ENCODE data around the gene NPTXR. TPM values are rescaled to one million over a fixed set of nuclear protein-coding genes. Genes with fewer than 3 reads are reported as not detected.

Gene NPTXR
- total RNA-seq, 4 donors from 2014 or later, result 7.5 to 12.3 (median 8.4) TPM

DNA sequence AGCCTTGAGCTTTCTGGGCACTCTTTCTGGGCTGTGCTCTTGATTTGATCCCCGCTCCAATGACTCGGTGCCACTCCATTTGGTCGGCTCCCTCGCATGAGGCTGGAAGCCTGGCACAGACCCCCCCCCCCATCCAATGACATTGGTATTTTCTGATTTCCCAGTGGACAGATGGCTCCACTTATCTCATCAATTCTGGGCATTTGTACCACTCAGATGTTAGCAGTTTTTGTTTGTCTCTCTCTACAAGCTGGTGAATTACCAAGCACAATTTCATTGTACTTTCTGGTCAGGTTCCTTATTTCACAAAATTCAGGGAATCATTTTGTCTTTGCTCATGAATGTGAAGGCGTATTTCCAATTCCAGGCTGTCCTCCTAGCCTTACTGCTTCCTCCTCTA is 59.0 kb downstream of the NPTXR start:
- TF ChIP-seq, protein P1, sequence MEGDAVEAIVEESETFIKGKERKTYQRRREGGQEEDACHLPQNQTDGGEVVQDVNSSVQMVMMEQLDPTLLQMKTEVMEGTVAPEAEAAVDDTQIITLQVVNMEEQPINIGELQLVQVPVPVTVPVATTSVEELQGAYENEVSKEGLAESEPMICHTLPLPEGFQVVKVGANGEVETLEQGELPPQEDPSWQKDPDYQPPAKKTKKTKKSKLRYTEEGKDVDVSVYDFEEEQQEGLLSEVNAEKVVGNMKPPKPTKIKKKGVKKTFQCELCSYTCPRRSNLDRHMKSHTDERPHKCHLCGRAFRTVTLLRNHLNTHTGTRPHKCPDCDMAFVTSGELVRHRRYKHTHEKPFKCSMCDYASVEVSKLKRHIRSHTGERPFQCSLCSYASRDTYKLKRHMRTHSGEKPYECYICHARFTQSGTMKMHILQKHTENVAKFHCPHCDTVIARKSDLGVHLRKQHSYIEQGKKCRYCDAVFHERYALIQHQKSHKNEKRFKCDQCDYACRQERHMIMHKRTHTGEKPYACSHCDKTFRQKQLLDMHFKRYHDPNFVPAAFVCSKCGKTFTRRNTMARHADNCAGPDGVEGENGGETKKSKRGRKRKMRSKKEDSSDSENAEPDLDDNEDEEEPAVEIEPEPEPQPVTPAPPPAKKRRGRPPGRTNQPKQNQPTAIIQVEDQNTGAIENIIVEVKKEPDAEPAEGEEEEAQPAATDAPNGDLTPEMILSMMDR (IDR thresholded peaks at IDR 0.05), result no peak
- no peak for TF ChIP-seq POLR2A (IDR thresholded peaks at IDR 0.05)
- TF ChIP-seq EP300 (IDR thresholded peaks at IDR 0.05), result no peak
- Histone ChIP-seq H3K27me3 (no peaks in the 10 kb centered on the region), H3K4me3 (no peak overlapping the region), H3K27ac (no peak overlapping the region), H3K36me3 (peaks cover 0 to 22% (median 0%) of the 10 kb centered on the region in 3 donors), H3K9me3 (no peaks in the 10 kb centered on the region), H3K4me1 (peaks cover 0 to 40% (median 25%) of the 10 kb centered on the region in 4 donors)
- WGBS, 2 donors, result 94 to 95% methylated on average over 5 of the region's 5 CpGs
- DNase-seq (ENCODE audit: low spot score in 2 of 2), result no peak

DNA sequence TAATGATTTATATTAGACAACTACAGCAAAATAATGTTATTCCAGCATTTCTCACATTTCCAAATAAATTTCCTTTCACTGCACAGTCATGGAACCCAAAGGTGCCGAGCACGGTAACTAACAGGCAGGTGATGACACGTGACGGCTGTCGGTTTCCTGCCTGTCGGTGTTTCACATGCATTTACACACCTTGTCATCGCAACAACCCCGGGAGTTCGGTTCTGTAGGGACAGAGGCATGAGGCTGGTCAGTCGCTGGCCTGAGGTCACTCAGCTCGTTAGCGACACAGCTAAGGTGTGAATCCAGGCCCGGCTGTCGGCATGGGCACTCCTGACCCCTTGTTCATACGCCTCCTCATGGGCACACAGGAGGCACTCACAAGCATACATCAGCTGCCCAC is 59.8 kb downstream of the NPTXR start:
- no peak for DNase-seq (ENCODE audit: low spot score in 2 of 2)
- no peak for TF ChIP-seq EP300 (IDR thresholded peaks at IDR 0.05)
- no peak for TF ChIP-seq POLR2A (IDR thresholded peaks at IDR 0.05)
- TF ChIP-seq, protein P1 (IDR thresholded peaks at IDR 0.05), result no peak
- Histone ChIP-seq H3K4me1 (peaks cover 0 to 38% (median 23%) of the 10 kb centered on the region in 4 donors), H3K36me3 (peaks cover 0 to 23% (median 0%) of the 10 kb centered on the region in 3 donors), H3K9me3 (no peaks in the 10 kb centered on the region), H3K27me3 (no peaks in the 10 kb centered on the region), H3K27ac (peak overlapping the region in 1 of 4 donors; percentile 63), H3K4me3 (no peak overlapping the region)
- 92 to 93% methylated on average over 15 of the region's 15 CpGs for WGBS, 2 donors

DNA sequence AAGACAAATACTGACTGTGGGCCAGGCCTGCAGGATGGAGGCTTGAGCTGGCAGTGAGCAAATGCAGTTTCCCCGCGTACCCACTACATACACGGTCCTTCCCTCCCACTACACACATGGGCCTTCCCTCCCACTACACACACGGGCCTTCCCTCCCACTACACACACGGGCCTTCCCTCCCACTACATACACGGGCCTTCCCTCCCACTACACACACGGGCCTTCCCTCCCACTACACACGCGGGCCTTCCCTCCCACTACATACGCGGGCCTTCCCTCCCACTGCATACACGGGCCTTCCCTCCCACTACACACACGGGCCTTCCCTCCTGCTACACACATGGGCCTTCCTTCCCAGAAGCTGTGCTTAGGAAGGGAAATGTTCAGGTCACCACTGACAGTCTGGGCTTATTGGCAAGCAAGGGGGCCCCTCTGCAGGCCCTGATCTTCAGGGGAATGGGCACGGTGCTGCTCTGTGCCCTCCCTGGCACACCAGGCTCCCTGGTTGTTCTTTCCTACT is 60.7 kb downstream of the NPTXR start:
- Histone ChIP-seq H3K27ac (peak overlapping the region in 2 of 4 donors; percentile 60 to 63), H3K9me3 (no peaks in the 10 kb centered on the region), H3K4me1 (peaks cover 0 to 31% (median 16%) of the 10 kb centered on the region in 4 donors), H3K27me3 (no peaks in the 10 kb centered on the region), H3K4me3 (no peak overlapping the region), H3K36me3 (peaks cover 0 to 32% (median 0%) of the 10 kb centered on the region in 3 donors)
- 29 to 44% methylated on average over 14 of the region's 14 CpGs for WGBS, 2 donors
- no peak for DNase-seq (ENCODE audit: low spot score in 2 of 2)
- TF ChIP-seq, protein P1 (IDR thresholded peaks at IDR 0.05), result no peak
- TF ChIP-seq EP300 (IDR thresholded peaks at IDR 0.05) (no peak), POLR2A (IDR thresholded peaks at IDR 0.05) (no peak)

DNA sequence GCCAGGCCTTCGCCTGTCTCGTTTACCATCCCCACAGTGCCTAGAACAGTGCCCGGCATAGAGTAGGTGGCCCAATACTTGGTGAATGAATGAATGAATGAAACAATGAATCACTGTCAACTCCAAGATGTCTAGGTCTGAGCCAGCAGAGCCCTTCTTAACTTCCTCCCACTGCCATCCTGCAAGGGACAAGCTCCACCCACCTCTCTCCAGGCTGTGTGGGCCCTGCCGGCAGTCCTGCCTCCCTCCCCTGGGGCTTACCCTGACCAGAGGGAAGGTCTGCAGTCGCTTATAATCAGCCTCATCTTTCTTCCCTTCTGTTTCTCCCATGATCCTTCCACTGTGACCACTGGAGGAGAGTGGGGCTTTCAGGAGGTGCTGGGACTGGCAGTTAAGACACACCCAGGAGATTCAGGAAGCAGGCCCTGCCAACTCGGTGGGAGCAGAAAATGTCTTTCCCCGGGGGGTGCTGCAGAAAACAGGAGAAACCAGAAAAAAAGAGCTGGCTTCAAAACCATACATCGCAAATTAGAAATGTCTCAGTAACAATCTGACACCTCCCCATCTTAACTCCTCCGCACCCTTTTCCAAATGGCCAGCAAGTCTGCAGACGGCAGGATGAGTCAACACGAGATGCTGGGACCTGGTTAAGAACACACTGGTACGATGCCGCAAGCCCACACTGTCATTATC is 61.3 kb downstream of the NPTXR start:
- peak overlapping the region in 2 of 4 donors; percentile 38 to 63 for H3K27ac ChIP-seq
- peaks cover 0 to 38% (median 0%) of the 10 kb centered on the region in 3 donors for H3K36me3 ChIP-seq
- H3K9me3 ChIP-seq, result no peaks in the 10 kb centered on the region
- H3K4me1 ChIP-seq, result peaks cover 0 to 25% (median 11%) of the 10 kb centered on the region in 4 donors
- TF ChIP-seq POLR2A (IDR thresholded peaks at IDR 0.05) (no peak), EP300 (IDR thresholded peaks at IDR 0.05) (no peak)
- TF ChIP-seq, protein P1 (IDR thresholded peaks at IDR 0.05), result no peak
- no peak overlapping the region for H3K4me3 ChIP-seq
- no peak for DNase-seq (ENCODE audit: low spot score in 2 of 2)
- WGBS, 2 donors, result 48 to 58% methylated on average over 13 of the region's 13 CpGs
- H3K27me3 ChIP-seq, result no peaks in the 10 kb centered on the region

DNA sequence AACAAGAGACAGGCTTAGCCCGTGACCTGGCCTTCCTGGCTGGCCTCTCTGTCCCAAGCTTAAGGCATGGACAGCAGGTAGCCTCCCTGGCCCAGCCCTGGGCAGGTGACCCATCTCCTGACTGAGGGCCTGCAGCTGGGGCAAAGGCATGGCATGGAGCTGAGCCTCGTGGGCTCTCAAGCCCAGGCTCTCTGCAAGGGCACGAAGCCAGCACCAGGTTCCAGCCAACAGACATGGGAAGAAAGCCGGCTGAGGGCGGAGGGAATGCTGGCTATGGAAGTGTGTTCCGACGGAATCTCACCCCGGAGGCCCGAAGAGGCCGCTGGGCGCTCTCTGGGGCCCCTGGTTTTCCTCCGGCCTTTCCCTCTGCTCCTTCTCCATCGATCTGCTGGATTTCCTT is 62.8 kb downstream of the NPTXR start:
- Histone ChIP-seq H3K4me1 (peaks cover 0 to 18% (median 6%) of the 10 kb centered on the region in 4 donors), H3K36me3 (peaks cover 0 to 46% (median 0%) of the 10 kb centered on the region in 3 donors), H3K27me3 (no peaks in the 10 kb centered on the region), H3K9me3 (no peaks in the 10 kb centered on the region), H3K27ac (no peak overlapping the region), H3K4me3 (no peak overlapping the region)
- WGBS, 2 donors, result 85 to 96% methylated on average over 8 to 13 of the region's 13 CpGs
- DNase-seq (ENCODE audit: low spot score in 2 of 2), result no peak
- no peak for TF ChIP-seq EP300 (IDR thresholded peaks at IDR 0.05)
- TF ChIP-seq, protein P1 (IDR thresholded peaks at IDR 0.05), result no peak
- TF ChIP-seq POLR2A (IDR thresholded peaks at IDR 0.05), result no peak
